GM23338 (cell line): ENCODE measurements around the gene FAM168A. TPM values are rescaled to one million over a fixed set of nuclear protein-coding genes. Genes with fewer than 3 reads are reported as not detected.

Experiments used
- ATAC-seq: fragments of 200-7000 bp; cut with Tn5 transposase; 3 replicates; pipeline ENCODE4 v1.9.1; 2020
- DNase-seq: peaks from one replicate; pipeline ENCODE4 v3.0.0-alpha.2; 2015; ENCODE audit warnings: low spot score
- H2AFZ ChIP-seq: fragments of 200-600 bp; sonication (generic); 2 replicates; pipeline ENCODE4 v1.8.0; 2016; ENCODE audit warnings: antibody characterized with exemption, mild to moderate bottlenecking, moderate library complexity
- H3F3A ChIP-seq: fragments of 200-600 bp; sonication (generic); replicated peaks from 2 replicates; pipeline ENCODE4 v1.8.0; 2017; ENCODE audit warnings: antibody characterized with exemption, mixed run types, low read depth
- H3K27ac ChIP-seq: fragments of 200-600 bp; sonication (generic); 2 replicates; pipeline ENCODE4 v1.6.1; 2016; ENCODE audit warnings: low read depth
- H3K27me3 ChIP-seq: fragments of 200-600 bp; sonication (generic); 2 replicates; pipeline ENCODE4 v1.8.0; 2016; ENCODE audit warnings: mild to moderate bottlenecking, mixed run types, moderate library complexity; ENCODE audit not compliant: insufficient read depth
- H3K36me3 ChIP-seq: fragments of 200-600 bp; sonication (generic); 2 replicates; pipeline ENCODE4 v1.8.0; 2016; ENCODE audit warnings: mild to moderate bottlenecking; ENCODE audit not compliant: insufficient read depth
- H3K4me1 ChIP-seq: fragments of 200-600 bp; sonication (generic); 2 replicates; pipeline ENCODE4 v1.8.0; 2016; ENCODE audit warnings: mild to moderate bottlenecking, moderate library complexity; ENCODE audit not compliant: insufficient read depth
- H3K4me2 ChIP-seq: fragments of 200-600 bp; sonication (generic); 2 replicates; pipeline ENCODE4 v1.7.1; 2017; ENCODE audit warnings: mixed run types
- H3K4me3 ChIP-seq: fragments of 200-600 bp; sonication (generic); 2 replicates; pipeline ENCODE4 v1.6.1; 2016; ENCODE audit warnings: mixed run types
- H3K79me2 ChIP-seq: fragments of 200-600 bp; sonication (generic); replicated peaks from 2 replicates; pipeline ENCODE4 v1.8.0; 2017; ENCODE audit warnings: mild to moderate bottlenecking; ENCODE audit not compliant: insufficient read depth
- H3K9me2 ChIP-seq: fragments of 200-600 bp; sonication (generic); 2 replicates; pipeline ENCODE4 v1.8.0; 2017; ENCODE audit not compliant: insufficient read depth
- H4K20me1 ChIP-seq: fragments of 200-600 bp; sonication (generic); replicated peaks from 2 replicates; pipeline ENCODE4 v1.8.0; 2017; ENCODE audit warnings: mild to moderate bottlenecking; ENCODE audit not compliant: insufficient read depth
- H3K27ac Mint-ChIP-seq: 2 replicates; pipeline ENCODE4 v1.8.0; 2020; ENCODE audit warnings: inconsistent platforms, mild to moderate bottlenecking, moderate library complexity, mixed read lengths
- H3K27me3 Mint-ChIP-seq: 3 replicates; pipeline ENCODE4 v1.8.0; 2022; ENCODE audit warnings: low read depth, mild to moderate bottlenecking, moderate library complexity, mixed read lengths, inconsistent platforms; ENCODE audit not compliant: insufficient read depth, poor library complexity
- H3K36me3 Mint-ChIP-seq: 3 replicates; pipeline ENCODE4 v1.8.0; 2021; ENCODE audit warnings: low read depth, mild to moderate bottlenecking, inconsistent platforms, moderate library complexity, mixed read lengths
- H3K4me1 Mint-ChIP-seq: 3 replicates; pipeline ENCODE4 v1.8.0; 2020; ENCODE audit warnings: mild to moderate bottlenecking, inconsistent platforms, mixed read lengths
- H3K4me3 Mint-ChIP-seq: 3 replicates; pipeline ENCODE4 v1.8.0; 2021; ENCODE audit warnings: moderate library complexity, mild to moderate bottlenecking, inconsistent platforms, mixed read lengths
- H3K9me3 Mint-ChIP-seq: 3 replicates; pipeline ENCODE4 v1.8.0; 2020; ENCODE audit warnings: moderate library complexity, mild to moderate bottlenecking, inconsistent platforms, mixed read lengths
- CREB1 ChIP-seq: fragments of 250-450 bp; sonication (Bioruptor Pico); IDR thresholded peaks from 2 replicates; pipeline ENCODE4 v1.5.0; 2020; ENCODE audit warnings: low read depth, mild to moderate bottlenecking, moderate library complexity
- ETS1 ChIP-seq: IDR thresholded peaks from 2 replicates; pipeline ENCODE4 v1.6.1; 2016; ENCODE audit warnings: antibody characterized with exemption
- EZH2 ChIP-seq: fragments of 200-600 bp; sonication (generic); IDR thresholded peaks from one replicate; pipeline ENCODE4 v1.8.0; 2017; ENCODE audit warnings: antibody characterized with exemption, mild to moderate bottlenecking, low read depth; ENCODE audit not compliant: unreplicated experiment
- EZH2phosphoT487 ChIP-seq: fragments of 200-600 bp; sonication (generic); IDR thresholded peaks from one replicate; pipeline ENCODE4 v1.8.1; 2018; ENCODE audit warnings: antibody characterized with exemption; ENCODE audit not compliant: unreplicated experiment
- JUNB ChIP-seq: IDR thresholded peaks from one replicate; pipeline ENCODE4 v1.6.1; 2016; ENCODE audit warnings: antibody characterized with exemption; ENCODE audit not compliant: unreplicated experiment
- NANOG ChIP-seq: IDR thresholded peaks from 2 replicates; pipeline ENCODE4 v1.6.1; 2016; ENCODE audit warnings: antibody characterized with exemption, borderline replicate concordance
- POLR2AphosphoS5 ChIP-seq: IDR thresholded peaks from 2 replicates; pipeline ENCODE4 v1.6.1; 2016; ENCODE audit warnings: antibody characterized with exemption, low read depth
- REST ChIP-seq: IDR thresholded peaks from one replicate; pipeline ENCODE4 v1.6.1; 2018; ENCODE audit warnings: antibody characterized with exemption; ENCODE audit not compliant: unreplicated experiment
- STAT1 ChIP-seq: IDR thresholded peaks from one replicate; pipeline ENCODE4 v1.6.1; 2016; ENCODE audit warnings: antibody characterized with exemption; ENCODE audit not compliant: unreplicated experiment
- ZNF114 ChIP-seq: fragments of 250-450 bp; sonication (Bioruptor Pico); IDR thresholded peaks from 2 replicates; pipeline ENCODE4 v1.5.0; 2020; ENCODE audit warnings: mild to moderate bottlenecking, moderate library complexity
- ZNF331 ChIP-seq: fragments of 250-450 bp; sonication (Bioruptor Pico); IDR thresholded peaks from 2 replicates; pipeline ENCODE4 v1.5.0; 2020; ENCODE audit warnings: low read depth, mild to moderate bottlenecking, moderate library complexity
- polyA plus RNA-seq: library from polyadenylated mRNA; unstranded; fragments of >200 nt; fragmentation: Nextera tagmentation; extraction: Ambion mirVana; gene quantifications from 2 replicates; pipeline ENCODE4 v1.2.1, GENCODE V29; 2016
- total RNA-seq: library from RNA; depleted of rRNA; stranded (reverse); fragments of >200 nt; shearing (Covaris generic); gene quantifications from 2 replicates; pipeline ENCODE4 v1.2.3, GENCODE V29; 2014
- TF ChIP-seq, protein P1 (sequence below), 2 experiments: fragments of 200-600 bp in 1 of 2; sonication (generic) in 1 of 2; conservative IDR thresholded peaks; 2 replicates each; pipeline versions ENCODE4 v1.5.1 to v1.6.1; 2016 to 2017; ENCODE audit warnings: antibody characterized with exemption in 2 of 2, low read depth in 2 of 2, mild to moderate bottlenecking in 2 of 2, moderate library complexity in 1 of 2
- TF ChIP-seq, protein P2 (sequence below): fragments of 250-450 bp; sonication (Bioruptor Pico); IDR thresholded peaks from 2 replicates; pipeline ENCODE4 v1.5.0; 2020; ENCODE audit warnings: mild to moderate bottlenecking, moderate library complexity

The FAM168A gene
- total and polyA plus RNA-seq, 2 experiments from 2014 or later = 8.0 to 20.3 TPM

GRCh38 chr11:73422886-73423285, 175.0 kb downstream of the FAM168A start:
- H4K20me1 ChIP-seq = no peaks in the 10 kb centered on the region
- DNase-seq = no peak
- no peak overlapping the region for H3K4me3 Mint-ChIP-seq
- no peaks in the 10 kb centered on the region for H3K36me3 ChIP-seq
- no peak overlapping the region for H3K4me3 ChIP-seq
- no peaks in the 10 kb centered on the region for H3K9me2 ChIP-seq
- no peak overlapping the region for H3K27ac ChIP-seq
- H3K4me2 ChIP-seq = no peak overlapping the region
- no peaks in the 10 kb centered on the region for H3K9me3 Mint-ChIP-seq
- H2AFZ ChIP-seq = no peak overlapping the region
- no peaks in the 10 kb centered on the region for H3K79me2 ChIP-seq
- H3K27me3 Mint-ChIP-seq = peaks cover 1% of the 10 kb centered on the region
- H3K4me1 ChIP-seq = peaks cover 6% of the 10 kb centered on the region
- H3K36me3 Mint-ChIP-seq = peaks cover 7% of the 10 kb centered on the region
- no peak overlapping the region for H3K27ac Mint-ChIP-seq
- H3K4me1 Mint-ChIP-seq = peaks cover 13% of the 10 kb centered on the region; the same call in 2 of the 3 replicates
- H3F3A ChIP-seq = no peaks in the 10 kb centered on the region
- TF ChIP-seq, protein P1, sequence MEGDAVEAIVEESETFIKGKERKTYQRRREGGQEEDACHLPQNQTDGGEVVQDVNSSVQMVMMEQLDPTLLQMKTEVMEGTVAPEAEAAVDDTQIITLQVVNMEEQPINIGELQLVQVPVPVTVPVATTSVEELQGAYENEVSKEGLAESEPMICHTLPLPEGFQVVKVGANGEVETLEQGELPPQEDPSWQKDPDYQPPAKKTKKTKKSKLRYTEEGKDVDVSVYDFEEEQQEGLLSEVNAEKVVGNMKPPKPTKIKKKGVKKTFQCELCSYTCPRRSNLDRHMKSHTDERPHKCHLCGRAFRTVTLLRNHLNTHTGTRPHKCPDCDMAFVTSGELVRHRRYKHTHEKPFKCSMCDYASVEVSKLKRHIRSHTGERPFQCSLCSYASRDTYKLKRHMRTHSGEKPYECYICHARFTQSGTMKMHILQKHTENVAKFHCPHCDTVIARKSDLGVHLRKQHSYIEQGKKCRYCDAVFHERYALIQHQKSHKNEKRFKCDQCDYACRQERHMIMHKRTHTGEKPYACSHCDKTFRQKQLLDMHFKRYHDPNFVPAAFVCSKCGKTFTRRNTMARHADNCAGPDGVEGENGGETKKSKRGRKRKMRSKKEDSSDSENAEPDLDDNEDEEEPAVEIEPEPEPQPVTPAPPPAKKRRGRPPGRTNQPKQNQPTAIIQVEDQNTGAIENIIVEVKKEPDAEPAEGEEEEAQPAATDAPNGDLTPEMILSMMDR (conservative IDR thresholded peaks at IDR 0.05; ENCODE audit: low read depth in 2 of 2) = no peak
- TF ChIP-seq EZH2phosphoT487 = no peak
- TF ChIP-seq REST = no peak
- TF ChIP-seq ZNF114 (CRISPR knock-in tag) = no peak
- TF ChIP-seq CREB1 (CRISPR knock-in tag) = no peak
- no peak for TF ChIP-seq JUNB
- no peak for TF ChIP-seq ETS1
- TF ChIP-seq, protein P2, sequence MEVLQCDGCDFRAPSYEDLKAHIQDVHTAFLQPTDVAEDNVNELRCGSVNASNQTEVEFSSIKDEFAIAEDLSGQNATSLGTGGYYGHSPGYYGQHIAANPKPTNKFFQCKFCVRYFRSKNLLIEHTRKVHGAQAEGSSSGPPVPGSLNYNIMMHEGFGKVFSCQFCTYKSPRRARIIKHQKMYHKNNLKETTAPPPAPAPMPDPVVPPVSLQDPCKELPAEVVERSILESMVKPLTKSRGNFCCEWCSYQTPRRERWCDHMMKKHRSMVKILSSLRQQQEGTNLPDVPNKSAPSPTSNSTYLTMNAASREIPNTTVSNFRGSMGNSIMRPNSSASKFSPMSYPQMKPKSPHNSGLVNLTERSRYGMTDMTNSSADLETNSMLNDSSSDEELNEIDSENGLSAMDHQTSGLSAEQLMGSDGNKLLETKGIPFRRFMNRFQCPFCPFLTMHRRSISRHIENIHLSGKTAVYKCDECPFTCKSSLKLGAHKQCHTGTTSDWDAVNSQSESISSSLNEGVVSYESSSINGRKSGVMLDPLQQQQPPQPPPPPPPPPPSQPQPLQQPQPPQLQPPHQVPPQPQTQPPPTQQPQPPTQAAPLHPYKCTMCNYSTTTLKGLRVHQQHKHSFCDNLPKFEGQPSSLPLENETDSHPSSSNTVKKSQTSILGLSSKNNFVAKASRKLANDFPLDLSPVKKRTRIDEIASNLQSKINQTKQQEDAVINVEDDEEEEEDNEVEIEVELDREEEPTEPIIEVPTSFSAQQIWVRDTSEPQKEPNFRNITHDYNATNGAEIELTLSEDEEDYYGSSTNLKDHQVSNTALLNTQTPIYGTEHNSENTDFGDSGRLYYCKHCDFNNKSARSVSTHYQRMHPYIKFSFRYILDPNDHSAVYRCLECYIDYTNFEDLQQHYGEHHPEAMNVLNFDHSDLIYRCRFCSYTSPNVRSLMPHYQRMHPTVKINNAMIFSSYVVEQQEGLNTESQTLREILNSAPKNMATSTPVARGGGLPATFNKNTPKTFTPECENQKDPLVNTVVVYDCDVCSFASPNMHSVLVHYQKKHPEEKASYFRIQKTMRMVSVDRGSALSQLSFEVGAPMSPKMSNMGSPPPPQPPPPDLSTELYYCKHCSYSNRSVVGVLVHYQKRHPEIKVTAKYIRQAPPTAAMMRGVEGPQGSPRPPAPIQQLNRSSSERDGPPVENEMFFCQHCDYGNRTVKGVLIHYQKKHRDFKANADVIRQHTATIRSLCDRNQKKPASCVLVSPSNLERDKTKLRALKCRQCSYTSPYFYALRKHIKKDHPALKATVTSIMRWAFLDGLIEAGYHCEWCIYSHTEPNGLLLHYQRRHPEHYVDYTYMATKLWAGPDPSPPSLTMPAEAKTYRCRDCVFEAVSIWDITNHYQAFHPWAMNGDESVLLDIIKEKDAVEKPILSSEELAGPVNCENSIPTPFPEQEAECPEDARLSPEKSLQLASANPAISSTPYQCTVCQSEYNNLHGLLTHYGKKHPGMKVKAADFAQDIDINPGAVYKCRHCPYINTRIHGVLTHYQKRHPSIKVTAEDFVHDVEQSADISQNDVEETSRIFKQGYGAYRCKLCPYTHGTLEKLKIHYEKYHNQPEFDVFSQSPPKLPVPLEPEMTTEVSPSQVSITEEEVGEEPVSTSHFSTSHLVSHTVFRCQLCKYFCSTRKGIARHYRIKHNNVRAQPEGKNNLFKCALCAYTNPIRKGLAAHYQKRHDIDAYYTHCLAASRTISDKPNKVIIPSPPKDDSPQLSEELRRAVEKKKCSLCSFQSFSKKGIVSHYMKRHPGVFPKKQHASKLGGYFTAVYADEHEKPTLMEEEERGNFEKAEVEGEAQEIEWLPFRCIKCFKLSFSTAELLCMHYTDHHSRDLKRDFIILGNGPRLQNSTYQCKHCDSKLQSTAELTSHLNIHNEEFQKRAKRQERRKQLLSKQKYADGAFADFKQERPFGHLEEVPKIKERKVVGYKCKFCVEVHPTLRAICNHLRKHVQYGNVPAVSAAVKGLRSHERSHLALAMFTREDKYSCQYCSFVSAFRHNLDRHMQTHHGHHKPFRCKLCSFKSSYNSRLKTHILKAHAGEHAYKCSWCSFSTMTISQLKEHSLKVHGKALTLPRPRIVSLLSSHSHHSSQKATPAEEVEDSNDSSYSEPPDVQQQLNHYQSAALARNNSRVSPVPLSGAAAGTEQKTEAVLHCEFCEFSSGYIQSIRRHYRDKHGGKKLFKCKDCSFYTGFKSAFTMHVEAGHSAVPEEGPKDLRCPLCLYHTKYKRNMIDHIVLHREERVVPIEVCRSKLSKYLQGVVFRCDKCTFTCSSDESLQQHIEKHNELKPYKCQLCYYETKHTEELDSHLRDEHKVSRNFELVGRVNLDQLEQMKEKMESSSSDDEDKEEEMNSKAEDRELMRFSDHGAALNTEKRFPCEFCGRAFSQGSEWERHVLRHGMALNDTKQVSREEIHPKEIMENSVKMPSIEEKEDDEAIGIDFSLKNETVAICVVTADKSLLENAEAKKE = no peak
- no peak for TF ChIP-seq POLR2AphosphoS5
- TF ChIP-seq STAT1 = no peak
- TF ChIP-seq EZH2 = no peak
- TF ChIP-seq ZNF331 (CRISPR knock-in tag) = no peak
- no peak for TF ChIP-seq NANOG
- ATAC-seq = no peak
- no peaks in the 10 kb centered on the region for H3K27me3 ChIP-seq
